Pancreas (tissue), 10 donors: ENCODE results near the gene CDH4. TPM values are rescaled to one million over a fixed set of nuclear protein-coding genes. Genes with fewer than 3 reads are reported as not detected.

Source experiments
- ATAC-seq, 4 donors: fragments of 200-7000 bp; cut with Tn5 transposase; one replicate each; pipeline versions ENCODE4 v1.8.0 to v1.9.1; 2020; ENCODE audit warnings: mild to moderate bottlenecking in 4 of 4, moderate library complexity in 4 of 4
- DNase-seq, 6 donors: peaks; one replicate each; pipeline ENCODE4 v3.0.0-alpha.2; 2020
- FAIRE-seq: peaks from 2 replicates; lab custom pipeline; 2012; peaks lifted over from hg19 to GRCh38; lab: Jason Lieb, UNC
- H3K27ac ChIP-seq, 4 donors: fragments of 200-600 bp; sonication (generic); 1 replicate in 3 of 4; 2 replicates in 1 of 4; pipeline versions ENCODE4 v1.5.0 to v1.8.0; 2020
- H3K27me3 ChIP-seq, 4 donors: fragments of 200-600 bp; one replicate each; pipeline ENCODE4 v1.8.0; 2021
- H3K36me3 ChIP-seq, 3 donors: fragments of 200-600 bp; sonication (generic) in 1 of 3; one replicate each; pipeline versions ENCODE4 v1.5.0 to v1.8.0; 2020 to 2021
- H3K4me1 ChIP-seq, 3 donors: fragments of 200-600 bp; one replicate each; pipeline ENCODE4 v1.8.0; 2021
- H3K4me3 ChIP-seq, 4 donors: fragments of 200-600 bp; sonication (generic) in 2 of 4; one replicate each; pipeline versions ENCODE4 v1.5.0 to v1.8.0; 2020 to 2021
- H3K9me3 ChIP-seq, 4 donors: fragments of 200-600 bp; one replicate each; pipeline ENCODE4 v1.8.0; 2021
- WGBS, 2 donors: extraction: QIAGEN DNeasy Blood & Tissue Kit; methylation state at CpG; one replicate each; pipeline ENCODE4 v1.1.7; 2013; 5-methylcytosine and 5-hydroxymethylcytosine counted together
- intact Hi-C, 3 donors: fragments of 100-400 bp; cut with DNase I; formaldehyde crosslinking; loops; one replicate each; pipeline versions ENCODE4 v1.11.1 to v1.14.2; 2022
- polyA plus RNA-seq, 2 donors: library from polyadenylated mRNA; stranded (reverse); fragments of 200-250 nt; gene quantifications; one replicate each; pipeline ENCODE4 v1.2.3, GENCODE V29; 2013
- total RNA-seq, 6 donors: library from RNA; stranded (reverse); fragmentation: NEBNext Ultra II Directional in 4 of 6; extraction: Animal tissue kit (Norgen Biotek cat#: 25700) in 4 of 6; gene quantifications; one replicate each; pipeline versions ENCODE4 v1.2.1 to v1.2.4, GENCODE V29; 2021 to 2023
- TF ChIP-seq, protein P1 (sequence below), 4 donors: fragments of 200-600 bp; sonication (generic) in 3 of 4; IDR thresholded peaks; one replicate each; pipeline versions ENCODE4 v1.5.0 to v1.8.0; 2021; ENCODE audit warnings: antibody characterized with exemption in 4 of 4
- donor health status: healthy with polysubstance abuse.
- donor health status: DM: no; HTN: no; CAD: no; lungs with moderate emphysema.
- donor health status: DM: no; HTN: no; CAD: no.
- donor health status: control.
- donor health status: control.
- donor health status: Bipolar disorder and iron deficiency.
- donor health status: DM: yes; HTN: yes; CAD: no.
- donor health status: DM: no; HTN: no; CAD: no.
- donor health status: DM: no; HTN: no; CAD: no.
- donor health status: DM: yes; HTN: yes; CAD: no.

CDH4 gene
- total and polyA plus RNA-seq, 8 donors: 0.04 to 1.4 (median 0.27) TPM

DNA sequence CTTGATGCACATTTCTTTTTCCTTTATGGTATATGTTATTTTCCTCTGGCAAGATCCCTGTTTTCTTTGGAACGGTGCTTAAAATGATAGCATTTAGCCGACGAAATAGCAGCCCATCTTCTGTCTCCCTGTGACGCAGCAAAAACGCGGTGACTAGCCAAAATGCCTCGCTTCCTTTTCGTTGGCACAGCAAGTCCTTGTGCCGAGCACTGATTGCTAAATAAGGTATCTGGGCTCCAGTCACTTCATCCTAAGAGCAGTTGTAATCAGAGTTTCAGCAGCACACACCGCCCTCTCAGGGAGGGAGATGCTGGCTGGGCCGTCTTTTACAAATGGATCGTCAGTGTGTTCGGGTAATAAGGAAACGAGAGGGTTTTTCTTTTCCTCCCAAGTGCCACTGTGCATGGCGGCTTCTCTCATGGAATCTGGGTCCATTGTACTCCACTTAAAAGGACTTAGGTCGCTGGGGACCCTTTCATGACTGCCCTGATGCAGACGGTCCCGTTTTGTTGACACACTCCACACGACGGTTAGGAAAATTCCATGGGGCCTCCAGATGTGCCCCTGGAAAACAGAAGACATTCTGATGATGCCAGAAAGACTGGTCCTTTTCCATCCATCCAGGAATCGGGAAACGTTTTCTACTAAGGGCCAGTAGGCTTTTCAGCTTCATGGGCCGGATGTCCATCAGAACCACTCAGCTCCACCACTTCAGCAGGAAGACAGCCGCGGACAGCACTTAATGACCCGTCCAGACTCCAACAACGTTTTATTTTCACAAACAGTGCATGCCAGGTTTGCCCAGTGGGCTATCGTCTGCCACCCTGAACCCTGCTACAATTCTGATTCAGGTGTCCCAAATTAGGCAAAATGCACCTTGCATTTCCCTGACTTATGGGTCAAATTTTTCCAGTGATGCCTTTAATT is 185.5 kb downstream of the CDH4 start:
- WGBS, 2 donors: 38 to 52% methylated on average over 28 of the region's 28 CpGs
- no peaks in the 10 kb centered on the region for H3K27me3 ChIP-seq
- H3K4me1 ChIP-seq: no peaks in the 10 kb centered on the region
- FAIRE-seq (no peak), DNase-seq (no peak), ATAC-seq (no peak)
- intact Hi-C loops: no loop called here
- H3K9me3 ChIP-seq: no peaks in the 10 kb centered on the region
- TF ChIP-seq, protein P1, sequence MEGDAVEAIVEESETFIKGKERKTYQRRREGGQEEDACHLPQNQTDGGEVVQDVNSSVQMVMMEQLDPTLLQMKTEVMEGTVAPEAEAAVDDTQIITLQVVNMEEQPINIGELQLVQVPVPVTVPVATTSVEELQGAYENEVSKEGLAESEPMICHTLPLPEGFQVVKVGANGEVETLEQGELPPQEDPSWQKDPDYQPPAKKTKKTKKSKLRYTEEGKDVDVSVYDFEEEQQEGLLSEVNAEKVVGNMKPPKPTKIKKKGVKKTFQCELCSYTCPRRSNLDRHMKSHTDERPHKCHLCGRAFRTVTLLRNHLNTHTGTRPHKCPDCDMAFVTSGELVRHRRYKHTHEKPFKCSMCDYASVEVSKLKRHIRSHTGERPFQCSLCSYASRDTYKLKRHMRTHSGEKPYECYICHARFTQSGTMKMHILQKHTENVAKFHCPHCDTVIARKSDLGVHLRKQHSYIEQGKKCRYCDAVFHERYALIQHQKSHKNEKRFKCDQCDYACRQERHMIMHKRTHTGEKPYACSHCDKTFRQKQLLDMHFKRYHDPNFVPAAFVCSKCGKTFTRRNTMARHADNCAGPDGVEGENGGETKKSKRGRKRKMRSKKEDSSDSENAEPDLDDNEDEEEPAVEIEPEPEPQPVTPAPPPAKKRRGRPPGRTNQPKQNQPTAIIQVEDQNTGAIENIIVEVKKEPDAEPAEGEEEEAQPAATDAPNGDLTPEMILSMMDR (IDR thresholded peaks at IDR 0.05): no peak
- H3K4me3 ChIP-seq: no peak overlapping the region
- H3K27ac ChIP-seq: no peak overlapping the region
- no peaks in the 10 kb centered on the region for H3K36me3 ChIP-seq

DNA sequence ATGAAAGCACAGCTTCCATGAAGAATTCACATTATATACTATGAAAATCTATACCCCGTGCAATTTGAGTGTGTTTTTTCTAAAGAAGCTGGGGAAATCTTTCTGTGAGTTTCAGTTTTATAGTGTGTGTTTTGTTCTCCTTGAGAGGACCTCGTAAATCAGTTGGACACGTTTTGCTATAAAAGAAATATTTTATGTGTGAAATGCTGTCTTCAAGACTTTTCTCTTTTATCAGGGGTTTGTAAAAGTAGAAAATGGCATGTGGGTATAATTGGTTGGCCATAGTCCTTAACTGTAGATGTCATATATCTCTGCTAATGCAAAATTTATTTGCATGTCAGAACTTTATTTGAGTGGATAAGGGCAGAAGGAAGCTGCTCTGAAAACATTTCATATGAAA is 186.2 kb downstream of the CDH4 start:
- Histone ChIP-seq H3K27ac (no peak overlapping the region), H3K4me3 (no peak overlapping the region), H3K9me3 (no peaks in the 10 kb centered on the region), H3K36me3 (no peaks in the 10 kb centered on the region), H3K27me3 (no peaks in the 10 kb centered on the region), H3K4me1 (no peaks in the 10 kb centered on the region)
- FAIRE-seq: no peak
- DNase-seq: no peak
- TF ChIP-seq, protein P1 (IDR thresholded peaks at IDR 0.05): no peak
- ATAC-seq: no peak
- intact Hi-C loops: no loop called here
- WGBS, 2 donors: 30 to 56% methylated on average over 3 of the region's 3 CpGs

DNA sequence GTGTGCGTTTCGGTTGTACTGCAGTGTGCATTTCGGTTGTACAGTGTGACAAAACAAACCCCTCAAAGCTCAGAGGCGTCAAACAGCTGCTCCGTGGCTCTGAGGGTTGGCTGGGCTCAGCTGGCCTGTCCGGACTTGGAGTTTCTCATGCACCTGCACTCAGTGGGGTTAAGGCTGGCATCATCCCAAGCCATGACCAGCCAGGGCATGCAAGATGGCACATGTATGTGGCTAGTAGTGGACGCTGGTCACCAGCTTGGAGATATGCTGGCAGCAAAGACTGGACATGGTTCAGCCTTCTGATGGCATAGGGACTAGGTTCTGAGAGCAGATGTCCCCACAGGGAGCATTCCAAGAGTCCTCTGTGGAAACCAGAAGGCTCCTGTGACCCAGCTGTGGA is 187.2 kb downstream of the CDH4 start:
- Histone ChIP-seq H3K4me1 (no peaks in the 10 kb centered on the region), H3K9me3 (no peaks in the 10 kb centered on the region), H3K27ac (no peak overlapping the region), H3K4me3 (no peak overlapping the region), H3K27me3 (no peaks in the 10 kb centered on the region), H3K36me3 (no peaks in the 10 kb centered on the region)
- DNase-seq (no peak), FAIRE-seq (no peak), ATAC-seq (no peak)
- WGBS, 2 donors: 63 to 78% methylated on average over 7 of the region's 7 CpGs
- TF ChIP-seq, protein P1 (IDR thresholded peaks at IDR 0.05): no peak
- intact Hi-C loops: no loop called here

DNA sequence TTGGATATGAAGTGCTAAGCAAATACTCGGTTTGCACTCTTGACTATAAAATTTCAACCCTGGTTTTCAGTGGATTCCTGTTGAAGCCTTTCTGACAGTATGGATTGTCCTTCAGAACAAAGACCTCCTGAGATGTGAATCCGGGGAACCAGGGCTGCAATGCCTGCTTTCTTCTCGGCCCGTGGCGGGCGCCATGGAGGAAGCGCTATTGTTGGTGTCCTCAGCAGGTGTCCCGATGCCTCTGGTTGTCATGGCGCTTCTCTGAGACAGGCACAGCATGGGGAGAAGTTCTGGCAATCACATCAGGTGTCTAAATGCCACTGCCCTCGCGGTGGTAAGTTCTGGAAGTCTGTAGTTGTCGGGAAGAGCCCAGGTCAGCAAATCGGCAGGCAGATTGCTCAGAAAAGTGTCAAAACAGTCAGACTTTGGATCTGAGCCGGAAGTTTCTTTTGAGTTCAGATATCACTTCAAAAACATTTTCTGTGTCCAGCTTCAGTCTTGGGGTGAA is 188.5 kb downstream of the CDH4 start:
- Histone ChIP-seq H3K9me3 (no peaks in the 10 kb centered on the region), H3K36me3 (no peaks in the 10 kb centered on the region), H3K27me3 (peaks cover 0 to 3% (median 0%) of the 10 kb centered on the region in 4 donors), H3K4me1 (no peaks in the 10 kb centered on the region), H3K4me3 (no peak overlapping the region), H3K27ac (no peak overlapping the region)
- FAIRE-seq: no peak
- TF ChIP-seq, protein P1 (IDR thresholded peaks at IDR 0.05): no peak
- WGBS, 2 donors: 43 to 58% methylated on average over 14 of the region's 14 CpGs
- intact Hi-C loops: no loop called here
- no peak for ATAC-seq
- no peak for DNase-seq

DNA sequence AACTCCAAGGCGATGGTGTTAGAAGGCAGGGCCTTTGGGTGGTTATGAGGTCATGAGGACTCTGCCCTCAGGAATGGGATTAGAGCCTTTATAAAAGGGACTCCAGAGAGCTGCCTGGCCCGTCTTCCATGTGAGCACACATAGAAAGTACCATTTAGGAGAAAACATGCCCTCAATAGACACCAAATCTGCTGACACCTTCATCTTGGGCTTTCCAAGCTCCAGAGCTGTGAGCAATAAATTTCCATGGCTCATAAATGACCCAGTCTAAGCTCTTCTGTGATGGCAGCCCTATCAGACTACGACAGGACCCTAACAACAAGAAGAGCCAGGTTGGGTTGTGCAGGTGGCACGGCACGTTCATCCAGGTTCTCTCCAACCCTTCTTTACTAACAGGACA is 189.5 kb downstream of the CDH4 start:
- H3K27ac ChIP-seq: no peak overlapping the region
- intact Hi-C loops: no loop called here
- 63 to 82% methylated on average over 5 of the region's 5 CpGs for WGBS, 2 donors
- no peak for ATAC-seq
- no peaks in the 10 kb centered on the region for H3K9me3 ChIP-seq
- DNase-seq: no peak
- TF ChIP-seq, protein P1 (IDR thresholded peaks at IDR 0.05): no peak
- no peak for FAIRE-seq
- H3K36me3 ChIP-seq: no peaks in the 10 kb centered on the region
- H3K4me3 ChIP-seq: no peak overlapping the region
- H3K4me1 ChIP-seq: no peaks in the 10 kb centered on the region
- H3K27me3 ChIP-seq: peaks cover 0 to 3% (median 0%) of the 10 kb centered on the region in 4 donors
